GM12865 (cell line): ENCODE data around the gene B4GALT3.

Source experiments
- DNase-seq: peaks from one replicate; pipeline ENCODE4 v3.0.0; 2010; ENCODE audit warnings: low read depth
- H3K4me3 ChIP-seq: 2 replicates; pipeline ENCODE4 v1.5.1; 2011; ENCODE audit warnings: mild to moderate bottlenecking, low read depth, low read length, control low read depth
- CTCF ChIP-seq: IDR thresholded peaks from 2 replicates; pipeline ENCODE4 v1.5.1; 2011; ENCODE audit warnings: low read length, control low read depth, low read depth, inconsistent platforms; ENCODE audit not compliant: insufficient read depth; ENCODE audit errors: missing control alignments

The B4GALT3 gene

GRCh38 chr1:161160671-161161145, 16.6 kb downstream of the B4GALT3 start:
- no peak for DNase-seq
- TF ChIP-seq CTCF = no peak
- no peak overlapping the region for H3K4me3 ChIP-seq

DNA sequence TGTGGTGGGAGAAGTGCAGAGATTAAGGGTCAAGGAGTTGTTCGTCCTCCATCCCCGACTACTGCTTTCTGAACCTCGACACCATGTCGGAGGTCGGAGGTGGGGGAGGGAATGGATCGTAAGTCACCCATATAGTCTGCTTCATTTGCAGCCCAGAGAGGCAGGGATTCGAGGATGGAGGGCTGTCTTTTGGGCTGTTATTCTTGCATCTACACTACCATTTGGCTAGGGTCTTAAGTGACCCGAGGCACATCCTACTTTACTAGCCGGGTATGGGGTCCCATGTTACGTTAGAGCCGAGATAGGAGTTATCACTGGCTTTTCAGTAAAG, 17.4 kb downstream of the B4GALT3 start:
- H3K4me3 ChIP-seq = peak overlapping the region; percentile 69
- DNase-seq = peak; percentile 30
- no peak for TF ChIP-seq CTCF

GRCh38 chr1:161159087-161159912, 18.0 kb downstream of the B4GALT3 start, which contains the start of gene USP21:
TSS of gene USP21 (plus strand) at chr1:161159500. CDS start at chr1:161160641, 1,141 bp downstream.
- H3K4me3 ChIP-seq = peak within 1 kb of the TSS; percentile 69
- TF ChIP-seq CTCF = no peak
- DNase-seq = peak; percentile 93

DNA sequence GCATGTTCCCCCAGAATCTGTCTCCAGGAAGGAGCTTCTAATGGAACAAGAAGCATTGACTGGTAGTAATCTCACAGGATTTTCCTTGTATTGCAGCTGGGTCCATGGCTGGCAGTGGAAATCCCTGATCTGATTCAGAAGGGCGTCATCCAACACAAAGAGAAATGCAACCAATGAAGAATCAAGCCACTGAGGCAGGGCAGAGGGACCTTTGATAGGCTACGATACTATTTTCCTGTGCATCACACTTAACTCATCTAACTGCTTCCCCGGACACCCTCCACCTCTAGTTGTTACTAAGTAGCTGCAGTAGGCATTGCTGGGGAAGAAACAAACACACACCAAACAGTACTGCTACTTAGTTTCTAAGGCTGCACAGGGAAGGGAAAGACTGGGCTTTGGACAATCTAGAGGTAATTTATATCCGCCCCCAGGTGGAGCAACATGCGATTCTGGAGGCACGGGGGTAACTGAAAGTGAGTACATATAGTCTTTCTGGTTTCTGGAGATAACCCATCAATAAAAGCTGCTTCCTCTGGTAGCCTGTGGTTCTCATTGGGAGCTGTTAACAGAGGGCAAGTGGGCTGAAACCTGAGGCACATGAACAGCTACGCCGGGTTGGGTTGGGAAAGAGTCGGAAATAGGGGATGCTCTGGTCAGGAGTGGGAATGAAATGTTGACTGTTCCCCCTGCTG, 18.8 kb downstream of the B4GALT3 start:
- H3K4me3 ChIP-seq = no peak overlapping the region
- no peak for DNase-seq

GRCh38 chr1:161157867-161158266, 19.4 kb downstream of the B4GALT3 start:
- no peak for DNase-seq
- no peak overlapping the region for H3K4me3 ChIP-seq
- no peak for TF ChIP-seq CTCF

More for the DNA sequence above, 18.8 kb downstream of the B4GALT3 start:
- TF ChIP-seq CTCF = no peak

GRCh38 chr1:161153682-161154337, 23.5 kb downstream of the B4GALT3 start, which contains the start of gene UFC1:
TSS of gene UFC1 (plus strand) at chr1:161153978. CDS start at chr1:161153998, 20 bp downstream.
- DNase-seq = peak; percentile 95
- TF ChIP-seq CTCF = no peak

More at GRCh38 chr1:161153682-161154337, 23.5 kb downstream of the B4GALT3 start, which contains the start of gene UFC1:
- peak within 1 kb of the TSS; percentile 95 for H3K4me3 ChIP-seq
